HepG2 (cell line): Measurements from ENCODE around the gene MPST. TPM values are rescaled to one million over a fixed set of nuclear protein-coding genes. Genes with fewer than 3 reads are reported as not detected.

Experiments used
- ATAC-seq: fragments of 200-7000 bp; cut with Tn5 transposase; 3 replicates; pipeline ENCODE4 v1.9.1; 2020; ENCODE audit warnings: mild to moderate bottlenecking, moderate library complexity
- BruUV-seq: library from RNA; stranded (reverse); fragments of 400-500 nt; replicated peaks from 2 replicates; lab custom pipeline; 2021; lab: Mats Ljungman, UMichigan
- CTCF ChIA-PET: fragments of 300-600 bp; formaldehyde crosslinking; extraction: SDS; loops from one replicate; lab custom pipeline; 2021; ENCODE audit warnings: low total read pairs, inconsistent platforms, low intra/inter-chr PET ratio; lab: Yijun Ruan, JAX
- POLR2A ChIA-PET: fragments of 350-600 bp; sonication (Branson Sonifier 250); formaldehyde crosslinking; loops from one replicate; lab custom pipeline; 2020; ENCODE audit warnings: antibody characterized with exemption, inconsistent platforms; lab: Yijun Ruan, JAX
- DNase-seq: peaks from one replicate; pipeline ENCODE4 v3.0.0-alpha.2; 2015; ENCODE audit warnings: low spot score
- FAIRE-seq: peaks from 3 replicates; lab custom pipeline; 2011; peaks lifted over from hg19 to GRCh38; lab: Jason Lieb, UNC
- H2AFZ ChIP-seq: one replicate; pipeline ENCODE4 v1.6.1; 2011; ENCODE audit warnings: low read length, inconsistent platforms
- H3K27ac ChIP-seq: fragments of 300-600 bp; 3 replicates; pipeline ENCODE4 v1.8.0; 2011; ENCODE audit warnings: mixed run types, mild to moderate bottlenecking, mixed read lengths, low read length, inconsistent platforms; ENCODE audit not compliant: insufficient read depth; ENCODE audit errors: extremely low read length
- H3K27me3 ChIP-seq, 2 experiments: fragments of 200-600 bp in 1 of 2; 2 replicates in 1 of 2; 3 replicates in 1 of 2; pipeline versions ENCODE4 v1.6.0 to v1.8.0; 2011; ENCODE audit warnings: low read length in 2 of 2, mild to moderate bottlenecking in 2 of 2, moderate library complexity in 2 of 2, inconsistent platforms in 1 of 2; ENCODE audit not compliant: insufficient read depth in 2 of 2, control insufficient read depth in 1 of 2
- H3K36me3 ChIP-seq, 2 experiments: fragments of 200-600 bp in 1 of 2; replicated peaks in 1 of 2; 2 replicates in 1 of 2; 3 replicates in 1 of 2; pipeline versions ENCODE4 v1.5.1 to v1.8.0; 2011; ENCODE audit warnings: low read length in 2 of 2, inconsistent platforms in 1 of 2; ENCODE audit not compliant: insufficient read depth in 2 of 2, control insufficient read depth in 1 of 2
- H3K4me1 ChIP-seq: 2 replicates; pipeline ENCODE4 v1.5.1; 2012; ENCODE audit warnings: low read length, inconsistent platforms; ENCODE audit not compliant: insufficient read depth
- H3K4me2 ChIP-seq: 2 replicates; pipeline ENCODE4 v1.6.0; 2011; ENCODE audit warnings: low read depth, low read length, inconsistent platforms
- H3K4me3 ChIP-seq, 3 experiments: fragments of 200-600 bp in 1 of 3; sonication (generic), shearing (Covaris generic) in 1 of 3; replicated peaks in 1 of 3; 2 replicates each; pipeline ENCODE4 v1.5.1; 2011 to 2016; ENCODE audit warnings: low read length in 3 of 3, inconsistent platforms in 2 of 3, low read depth in 2 of 3, mild to moderate bottlenecking in 2 of 3, control low read depth in 1 of 3, mixed read lengths in 1 of 3; ENCODE audit not compliant: insufficient read depth in 1 of 3
- H3K79me2 ChIP-seq: one replicate; pipeline ENCODE4 v1.6.1; 2011; ENCODE audit warnings: low read length, inconsistent platforms; ENCODE audit not compliant: insufficient read depth
- H3K9ac ChIP-seq: 2 replicates; pipeline ENCODE4 v1.6.0; 2011; ENCODE audit warnings: mild to moderate bottlenecking, low read depth, low read length, inconsistent platforms; ENCODE audit not compliant: insufficient read depth
- H3K9me3 ChIP-seq: 2 replicates; pipeline ENCODE4 v1.5.1; 2012; ENCODE audit warnings: mild to moderate bottlenecking, low read length
- H4K20me1 ChIP-seq: 2 replicates; pipeline ENCODE4 v1.6.0; 2011; ENCODE audit warnings: inconsistent platforms, mild to moderate bottlenecking, low read length, moderate library complexity; ENCODE audit not compliant: insufficient read depth
- ATAD3A ChIP-seq: sonication (generic); formaldehyde crosslinking; IDR thresholded peaks from 2 replicates; pipeline ENCODE4 v1.4.0; 2020; ENCODE audit warnings: missing genetic modification reagents
- ERF ChIP-seq: IDR thresholded peaks from 2 replicates; pipeline ENCODE4 v1.6.1; 2018; ENCODE audit warnings: missing biosample characterization, missing genetic modification reagents
- HDAC2 ChIP-seq: sonication (generic); formaldehyde crosslinking; IDR thresholded peaks from 2 replicates; pipeline ENCODE4 v1.4.0; 2020; ENCODE audit warnings: missing genetic modification reagents
- ONECUT2 ChIP-seq: sonication (generic); formaldehyde crosslinking; IDR thresholded peaks from 2 replicates; pipeline ENCODE4 v1.4.0; 2020; ENCODE audit warnings: missing genetic modification reagents
- SNAI1 ChIP-seq: sonication (generic); formaldehyde crosslinking; IDR thresholded peaks from 2 replicates; pipeline ENCODE4 v1.5.0; 2020; ENCODE audit warnings: mild to moderate bottlenecking, missing genetic modification reagents, borderline replicate concordance
- TBP ChIP-seq: sonication (generic); formaldehyde crosslinking; IDR thresholded peaks from 2 replicates; pipeline ENCODE4 v1.5.0; 2020; ENCODE audit warnings: missing genetic modification reagents
- U2AF1 ChIP-seq: fragments of 200-400 bp; formaldehyde crosslinking; optimal IDR thresholded peaks from 2 replicates; pipeline ENCODE3; 2017; ENCODE audit warnings: mild to moderate bottlenecking, low read depth, low read length
- ZNF234 ChIP-seq: sonication (generic); formaldehyde crosslinking; conservative IDR thresholded peaks from 2 replicates; pipeline ENCODE4 v1.5.1; 2020; ENCODE audit warnings: mild to moderate bottlenecking, missing genetic modification reagents
- ZNF709 ChIP-seq: sonication (generic); formaldehyde crosslinking; IDR thresholded peaks from 2 replicates; pipeline ENCODE4 v1.5.0; 2020; ENCODE audit warnings: mild to moderate bottlenecking, missing genetic modification reagents
- WGBS: methylation state at CpG from one replicate; pipeline ENCODE4 v1.1.6; 2017; ENCODE audit warnings: low lambda C conversion rate; 5-methylcytosine and 5-hydroxymethylcytosine counted together
- in situ Hi-C: cut with HindIII; loops from 2 replicates; pipeline ENCODE4 v1.10.0; 2017; ENCODE audit warnings: low pct_unique_long_range_greater_than_20kb; ENCODE audit not compliant: extremely low pct_ligation_motif_present
- intact Hi-C: fragments of 100-400 bp; cut with micrococcal nuclease; formaldehyde crosslinking; loops from one replicate; pipeline ENCODE4 v1.10.0; 2022; ENCODE audit not compliant: unreplicated experiment
- polyA plus RNA-seq, 8 experiments: library from polyadenylated mRNA; depleted of rRNA in 3 of 8; stranded (reverse) in 7 of 8; unstranded in 1 of 8; fragments of >200 nt; fragmentation: Illumina TruSeq in 4 of 8; extraction: Trizol in 4 of 8; gene quantifications; 2 replicates each; pipeline versions ENCODE4 v1.2.1 to v1.2.3, GENCODE V29; 2011 to 2016; ENCODE audit warnings: low read depth in 4 of 8, missing spikeins in 1 of 8, mixed read lengths in 1 of 8; ENCODE audit not compliant: insufficient read depth in 1 of 8
- total RNA-seq, 5 experiments: library from RNA; depleted of rRNA; stranded (reverse); fragments of >200 nt; fragmentation: Illumina TruSeq; extraction: Trizol; gene quantifications; 2 replicates each; pipeline ENCODE4 v1.2.3, GENCODE V29; 2016; ENCODE audit warnings: low read depth in 1 of 5
- TF ChIP-seq, protein P1 (sequence below): sonication (generic); formaldehyde crosslinking; IDR thresholded peaks from 2 replicates; pipeline ENCODE4 v1.5.1; 2020; ENCODE audit warnings: missing genetic modification reagents, mild to moderate bottlenecking, borderline replicate concordance

Gene MPST
- total and polyA plus RNA-seq, 2 of the 13 experiments (the other 11 are each of a cell fraction or from before 2014, with no cell fraction given): 133 to 141 TPM

DNA sequence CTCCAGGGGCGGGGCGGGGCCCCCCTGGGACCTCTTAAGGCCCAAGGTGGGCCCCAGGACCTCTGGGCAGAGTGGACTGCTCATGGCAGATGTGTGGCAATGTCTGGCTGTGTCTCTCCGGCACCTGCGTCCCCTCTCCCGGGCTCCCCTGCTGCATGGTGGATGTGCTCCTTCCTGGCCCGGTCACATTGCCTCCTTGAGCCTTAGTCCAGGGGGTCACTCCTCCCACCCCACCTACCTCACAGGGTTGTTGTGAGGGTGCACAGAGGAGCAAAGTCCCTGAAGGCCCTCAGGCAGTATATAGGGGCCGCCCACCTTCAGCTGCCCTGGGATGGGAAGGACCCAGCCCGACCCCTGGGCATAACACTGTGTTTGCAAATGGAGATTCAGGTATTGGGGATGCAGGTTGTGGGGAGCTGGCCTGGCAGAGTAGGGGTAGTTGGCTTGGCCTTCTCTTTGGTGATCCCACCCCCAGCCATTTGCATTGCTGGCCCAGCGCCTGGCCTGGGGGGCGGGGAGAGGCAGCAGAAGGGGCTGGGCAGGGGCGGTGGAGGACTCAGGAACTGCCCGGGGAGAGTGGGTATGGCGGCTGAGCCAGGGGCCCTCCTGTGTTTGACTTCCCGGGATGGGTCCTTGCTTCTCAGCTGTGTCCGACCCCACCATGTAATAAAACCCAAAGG is 43.3 kb downstream of the MPST start:
- no peaks in the 10 kb centered on the region for H3K9me3 ChIP-seq
- no peak for FAIRE-seq
- H3K27me3 ChIP-seq: no peaks in the 10 kb centered on the region
- CTCF ChIA-PET: no interaction called here
- BruUV-seq: no TSS peak
- H3K9ac ChIP-seq: no peak overlapping the region
- in situ Hi-C loops: no loop called here
- H2AFZ ChIP-seq: no peak overlapping the region
- no peak for TF ChIP-seq TBP (CRISPR knock-in tag)
- no peak for TF ChIP-seq ERF (CRISPR knock-in tag)
- TF ChIP-seq ZNF709 (CRISPR knock-in tag): no peak
- TF ChIP-seq, all 625 proteins: peak for 0
- no peaks in the 10 kb centered on the region for H4K20me1 ChIP-seq
- no peaks in the 10 kb centered on the region for H3K36me3 ChIP-seq
- peak; percentile 10; the same call in 2 of the 3 replicates for ATAC-seq
- H3K79me2 ChIP-seq: no peaks in the 10 kb centered on the region
- POLR2A ChIA-PET: no interaction called here
- WGBS: 45% methylated on average over 4 of the region's 15 CpGs
- H3K27ac ChIP-seq: no peak overlapping the region
- peaks cover 26% of the 10 kb centered on the region for H3K4me1 ChIP-seq
- no peak overlapping the region for H3K4me3 ChIP-seq
- no peak overlapping the region for H3K4me2 ChIP-seq
- DNase-seq: no peak
- intact Hi-C loops: no loop called here

DNA sequence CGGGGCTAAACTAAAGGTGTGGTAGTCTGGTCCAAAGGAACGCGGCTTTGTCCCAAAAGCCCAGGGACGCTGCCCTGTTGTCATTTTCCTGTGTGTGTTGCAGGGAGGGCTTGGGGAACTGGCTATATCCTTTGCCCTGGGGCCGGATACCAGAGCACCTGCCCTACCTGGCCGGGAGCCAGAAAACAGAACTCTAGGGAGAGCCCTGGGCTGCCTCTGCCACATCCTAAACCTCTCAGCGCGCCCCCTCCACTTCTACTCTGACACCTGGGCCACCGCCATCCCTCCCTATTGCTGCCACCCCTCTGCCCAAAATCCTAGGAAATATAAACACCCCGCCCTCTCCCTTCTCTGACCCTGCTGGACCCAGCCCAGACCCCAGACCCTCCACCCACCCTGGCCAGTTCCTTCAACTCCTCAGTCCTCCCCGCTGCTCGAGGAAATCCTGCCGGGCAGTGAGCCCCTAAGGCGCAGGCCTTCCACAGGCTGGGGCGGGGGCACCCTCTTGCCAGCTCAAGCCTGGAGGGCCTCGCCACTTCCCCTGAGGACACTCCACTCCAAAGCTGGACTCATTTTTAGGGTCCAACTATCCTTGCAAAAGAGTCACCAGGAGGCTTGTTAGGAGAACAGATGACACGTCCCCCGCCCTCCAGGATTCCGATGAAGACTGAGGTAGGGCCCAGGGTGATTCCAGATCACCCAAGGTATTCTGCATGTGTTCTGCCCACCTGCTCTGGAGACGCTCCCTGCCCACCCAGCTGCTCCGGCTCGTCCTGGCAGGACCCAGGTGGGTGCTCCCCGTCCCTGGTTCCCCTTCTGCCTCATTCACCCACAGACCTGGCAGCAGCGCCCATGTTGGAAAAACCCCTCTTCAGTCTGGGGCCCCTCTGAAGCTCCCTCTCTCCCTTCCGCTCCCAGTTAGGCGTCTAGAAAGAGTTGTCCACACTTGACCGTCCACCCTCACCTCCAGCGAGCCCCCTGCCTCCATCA is 44.2 kb downstream of the MPST start:
- BruUV-seq: no TSS peak
- ChIA-PET POLR2A (no interaction called here), CTCF (no interaction called here)
- H2AFZ ChIP-seq: no peak overlapping the region
- no peak overlapping the region for H3K27ac ChIP-seq
- no peak for ATAC-seq
- FAIRE-seq: no peak
- no peak for DNase-seq
- intact Hi-C loops (no loop called here), in situ Hi-C loops (no loop called here)
- no peak overlapping the region for H3K9ac ChIP-seq
- no peaks in the 10 kb centered on the region for H3K9me3 ChIP-seq
- no peak overlapping the region for H3K4me2 ChIP-seq
- no peaks in the 10 kb centered on the region for H3K36me3 ChIP-seq
- no peaks in the 10 kb centered on the region for H3K79me2 ChIP-seq
- no peak overlapping the region for H3K4me3 ChIP-seq
- no peaks in the 10 kb centered on the region for H4K20me1 ChIP-seq
- WGBS: 86% methylated on average over 18 of the region's 28 CpGs
- H3K4me1 ChIP-seq: peaks cover 19% of the 10 kb centered on the region
- H3K27me3 ChIP-seq: no peaks in the 10 kb centered on the region
- TF ChIP-seq ZNF234: no peak
- TF ChIP-seq U2AF1: no peak
- no peak for TF ChIP-seq SNAI1 (CRISPR knock-in tag)
- TF ChIP-seq HDAC2: no peak
- TF ChIP-seq ONECUT2: no peak
- TF ChIP-seq ATAD3A (CRISPR knock-in tag): no peak
- TF ChIP-seq, protein P1, sequence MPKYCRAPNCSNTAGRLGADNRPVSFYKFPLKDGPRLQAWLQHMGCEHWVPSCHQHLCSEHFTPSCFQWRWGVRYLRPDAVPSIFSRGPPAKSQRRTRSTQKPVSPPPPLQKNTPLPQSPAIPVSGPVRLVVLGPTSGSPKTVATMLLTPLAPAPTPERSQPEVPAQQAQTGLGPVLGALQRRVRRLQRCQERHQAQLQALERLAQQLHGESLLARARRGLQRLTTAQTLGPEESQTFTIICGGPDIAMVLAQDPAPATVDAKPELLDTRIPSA (CRISPR knock-in tag): no peak
